Loucy (cell line): ENCODE measurements around the gene BANK1.

Experiments
- EZH2phosphoT487 ChIP-seq: fragments of 200-600 bp; IDR thresholded peaks from 2 replicates; pipeline ENCODE4 v1.6.1; 2018; ENCODE audit warnings: antibody characterized with exemption, mild to moderate bottlenecking, moderate library complexity, borderline replicate concordance
- TF ChIP-seq, protein P1 (sequence below): fragments of 200-600 bp; sonication (generic); conservative IDR thresholded peaks from 2 replicates; pipeline ENCODE4 v1.5.1; 2014; ENCODE audit warnings: mild to moderate bottlenecking, antibody characterized with exemption, low read length

DNA sequence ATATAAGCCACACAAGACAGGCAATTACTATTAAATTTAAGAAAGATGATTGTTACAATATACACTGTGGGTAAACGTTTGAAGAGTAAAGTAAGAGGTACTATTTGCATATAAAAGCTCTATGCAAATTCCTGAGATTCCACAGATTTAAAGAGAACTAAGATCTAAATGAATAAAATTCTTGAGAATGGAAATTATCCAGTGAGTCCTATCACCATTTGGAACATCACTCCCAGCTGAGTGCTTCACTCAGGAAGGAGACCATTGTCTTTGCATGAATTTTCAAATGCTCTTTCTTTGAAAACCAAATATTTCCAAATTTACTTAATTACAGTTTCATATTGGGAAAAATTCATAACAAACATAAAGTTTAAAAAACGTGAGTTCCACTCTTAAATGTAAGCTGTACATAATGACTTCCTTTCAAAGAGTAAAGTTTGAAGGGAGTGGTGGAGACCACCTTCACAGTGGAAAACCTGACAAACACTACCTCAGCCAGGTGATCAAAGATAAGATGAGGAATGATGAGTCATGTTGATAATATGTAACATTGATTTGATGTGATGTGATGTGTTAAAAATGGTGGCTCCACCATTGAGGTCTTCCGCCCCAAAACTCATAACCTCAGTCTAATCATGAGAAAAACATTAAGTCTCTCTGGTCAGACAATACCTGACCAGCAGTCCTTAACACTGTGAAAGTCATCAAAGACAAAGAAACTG lies 159.9 kb downstream of the BANK1 start:
- TF ChIP-seq, protein P1, sequence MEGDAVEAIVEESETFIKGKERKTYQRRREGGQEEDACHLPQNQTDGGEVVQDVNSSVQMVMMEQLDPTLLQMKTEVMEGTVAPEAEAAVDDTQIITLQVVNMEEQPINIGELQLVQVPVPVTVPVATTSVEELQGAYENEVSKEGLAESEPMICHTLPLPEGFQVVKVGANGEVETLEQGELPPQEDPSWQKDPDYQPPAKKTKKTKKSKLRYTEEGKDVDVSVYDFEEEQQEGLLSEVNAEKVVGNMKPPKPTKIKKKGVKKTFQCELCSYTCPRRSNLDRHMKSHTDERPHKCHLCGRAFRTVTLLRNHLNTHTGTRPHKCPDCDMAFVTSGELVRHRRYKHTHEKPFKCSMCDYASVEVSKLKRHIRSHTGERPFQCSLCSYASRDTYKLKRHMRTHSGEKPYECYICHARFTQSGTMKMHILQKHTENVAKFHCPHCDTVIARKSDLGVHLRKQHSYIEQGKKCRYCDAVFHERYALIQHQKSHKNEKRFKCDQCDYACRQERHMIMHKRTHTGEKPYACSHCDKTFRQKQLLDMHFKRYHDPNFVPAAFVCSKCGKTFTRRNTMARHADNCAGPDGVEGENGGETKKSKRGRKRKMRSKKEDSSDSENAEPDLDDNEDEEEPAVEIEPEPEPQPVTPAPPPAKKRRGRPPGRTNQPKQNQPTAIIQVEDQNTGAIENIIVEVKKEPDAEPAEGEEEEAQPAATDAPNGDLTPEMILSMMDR: no peak
- no peak for TF ChIP-seq EZH2phosphoT487
